HG03025 (cell line): Measurements from ENCODE around the gene PKD2.
"Not testable (repeated sequence)": the region's sequence is repeated elsewhere in the genome, so short reads cannot be mapped to it uniquely, and the experiment has no call there.

ENCODE experiments used
- ATAC-seq: cut with Tn5 transposase; IDR thresholded peaks from one replicate; pipeline ENCODE4 v1.9.1; 2021; ENCODE audit warnings: mild to moderate bottlenecking, moderate library complexity; ENCODE audit not compliant: unreplicated experiment, low FRiP score

Gene PKD2

GRCh38 chr4:87985097-87985886, 22.1 kb upstream of the PKD2 start:
- peak; percentile 59 for ATAC-seq

DNA sequence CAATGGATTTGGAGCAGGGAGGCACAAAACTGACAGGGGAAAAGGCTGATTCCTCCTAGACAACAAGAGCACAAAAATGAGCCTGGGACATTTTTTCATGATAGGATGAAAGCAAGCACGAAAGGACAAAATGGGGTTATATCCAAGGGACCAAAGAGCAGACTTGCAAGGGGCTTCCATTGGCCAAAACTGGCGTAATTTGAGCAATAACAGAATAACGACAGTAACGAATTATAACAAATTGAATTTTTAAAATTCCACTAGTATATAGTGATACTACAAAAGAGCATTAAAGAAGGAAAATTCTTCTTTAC, 21.6 kb upstream of the PKD2 start:
- no peak for ATAC-seq

GRCh38 chr4:87986508-87986907, 20.9 kb upstream of the PKD2 start:
- ATAC-seq = no peak

DNA sequence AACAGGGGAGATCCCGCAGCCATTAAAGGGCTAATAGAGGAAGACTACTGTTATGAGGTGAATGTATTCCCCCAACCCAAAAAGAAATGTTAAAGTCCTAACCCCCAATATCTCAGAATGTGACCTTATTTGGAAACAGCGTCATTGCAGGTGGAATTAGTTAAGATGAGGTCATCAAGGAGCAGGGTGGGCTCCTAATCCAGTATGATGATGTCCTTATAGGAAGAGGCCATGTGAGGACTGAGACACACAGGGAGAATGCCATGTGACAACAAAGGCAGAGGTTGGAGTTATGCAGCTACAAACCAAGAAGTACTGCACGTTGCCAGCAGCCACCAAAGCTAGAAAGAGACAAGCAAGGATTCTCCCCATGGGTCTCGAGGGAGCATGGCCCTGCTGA, 17.7 kb upstream of the PKD2 start:
- no peak for ATAC-seq

GRCh38 chr4:87995435-87995834, 12.0 kb upstream of the PKD2 start:
- no peak for ATAC-seq

GRCh38 chr4:87999191-87999691, 8.2 kb upstream of the PKD2 start:
- ATAC-seq = not testable (repeated sequence)

DNA sequence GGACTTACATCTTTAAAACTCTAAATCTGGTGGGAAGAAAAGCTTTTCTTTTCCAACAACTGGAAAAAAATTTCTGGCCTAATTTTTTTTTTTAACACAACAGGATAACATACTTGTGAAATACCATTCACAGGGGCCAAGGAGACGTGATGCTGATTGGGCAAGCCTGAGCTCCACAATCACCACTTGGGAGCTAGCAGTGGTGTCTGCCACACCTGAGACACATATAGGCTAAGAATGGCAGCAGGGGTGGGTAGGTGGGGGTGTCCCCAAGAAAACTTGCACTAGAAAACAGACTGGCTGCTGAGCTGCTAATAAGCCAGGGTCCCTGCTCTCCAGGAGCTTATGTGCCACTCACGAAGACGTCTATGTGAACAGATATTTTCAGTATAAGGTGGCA, 5.6 kb upstream of the PKD2 start:
- no peak for ATAC-seq

GRCh38 chr4:88002786-88003185, 4.6 kb upstream of the PKD2 start:
- no peak for ATAC-seq

- ATAC-seq = no peak
Observed at GRCh38 chr4:88003261-88003660, 4.2 kb upstream of the PKD2 start.

DNA sequence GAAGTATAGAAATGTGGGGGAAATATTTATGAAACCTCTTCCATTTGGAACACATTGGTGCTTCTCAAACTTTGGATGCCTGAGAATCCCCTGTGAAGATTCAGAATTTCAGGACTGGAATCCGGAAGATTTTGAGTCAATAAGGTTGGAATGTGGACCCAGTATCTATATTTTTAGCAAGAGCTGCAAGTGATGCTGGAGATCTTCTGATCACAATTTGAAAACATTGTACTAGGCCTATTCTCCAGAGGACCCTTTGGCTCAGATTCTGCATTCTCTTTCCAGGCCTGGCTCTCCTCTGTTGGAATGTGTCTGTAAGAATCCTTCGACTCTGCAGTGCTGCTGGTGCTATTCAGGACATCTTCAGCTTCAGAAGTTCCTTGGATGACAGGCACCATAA, 2.4 kb upstream of the PKD2 start:
- ATAC-seq = no peak

GRCh38 chr4:88005946-88006345, 1.5 kb upstream of the PKD2 start:
- no peak for ATAC-seq

DNA sequence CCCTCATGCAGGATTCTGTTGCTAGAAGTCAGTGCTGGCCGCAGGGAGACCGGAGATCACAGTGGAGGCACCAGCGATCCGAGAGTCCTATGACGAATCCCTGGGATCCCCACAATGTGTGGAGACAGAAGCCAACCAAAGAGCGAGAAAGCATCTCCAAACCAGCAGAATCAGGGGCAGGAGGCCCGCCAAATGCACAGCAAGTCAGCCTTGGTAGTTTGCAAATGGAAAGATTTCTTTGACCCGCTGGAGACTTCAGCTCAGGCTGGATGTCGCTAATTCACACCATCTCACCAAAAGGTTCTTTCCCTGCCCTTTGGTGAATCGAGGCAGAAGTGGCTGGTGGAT, 505 bp upstream of the PKD2 start:
- no peak for ATAC-seq

DNA sequence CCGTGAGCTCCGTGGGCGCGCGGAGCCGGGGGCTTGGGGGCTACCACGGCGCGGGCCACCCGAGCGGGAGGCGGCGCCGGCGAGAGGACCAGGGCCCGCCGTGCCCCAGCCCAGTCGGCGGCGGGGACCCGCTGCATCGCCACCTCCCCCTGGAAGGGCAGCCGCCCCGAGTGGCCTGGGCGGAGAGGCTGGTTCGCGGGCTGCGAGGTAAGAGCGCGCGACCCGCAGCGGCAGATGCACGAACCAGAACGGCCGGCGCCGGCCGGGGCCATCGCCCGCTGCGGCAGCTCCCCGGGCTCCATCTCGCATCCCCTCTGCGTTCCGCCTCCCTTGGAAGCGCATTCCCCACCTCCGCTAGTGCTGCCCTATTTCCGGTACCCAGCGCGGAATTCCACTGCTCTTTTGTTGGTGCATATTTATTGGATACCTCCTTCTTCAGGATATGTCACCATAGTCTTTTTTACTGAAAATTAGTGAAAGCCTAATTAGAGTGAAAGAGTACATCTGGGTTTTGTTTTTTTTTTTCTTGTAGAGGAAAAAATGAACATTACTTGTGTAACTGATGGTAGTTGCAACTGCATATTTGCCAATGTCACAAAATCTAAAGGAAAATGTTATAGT, 797 bp downstream of the PKD2 start:
- ATAC-seq = peak; percentile 27

- ATAC-seq = no peak
Observed at GRCh38 chr4:88008743-88009171, 1.3 kb downstream of the PKD2 start.

DNA sequence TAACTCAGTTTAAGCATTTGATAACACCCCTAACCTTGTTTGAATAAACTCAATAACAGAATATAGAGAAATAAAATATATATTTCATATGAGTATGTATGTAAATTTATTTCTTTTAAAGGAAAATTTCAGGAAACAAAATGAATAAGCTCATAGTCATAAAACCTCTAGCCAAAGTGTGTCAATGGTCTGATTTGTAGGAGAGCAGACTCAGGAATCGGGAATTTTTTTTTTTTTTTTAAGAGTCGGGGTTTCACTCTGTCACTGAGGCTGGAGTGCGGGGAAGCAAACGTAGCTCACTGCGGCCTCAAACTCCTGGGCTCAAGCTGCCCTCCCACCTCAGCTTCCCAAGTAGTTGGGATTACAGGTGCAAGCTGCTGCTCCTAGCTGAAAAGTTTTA, 2.4 kb downstream of the PKD2 start:
- ATAC-seq = no peak

- no peak for ATAC-seq
Observed at GRCh38 chr4:88010966-88011365, 3.5 kb downstream of the PKD2 start.

GRCh38 chr4:88012647-88013046, 5.2 kb downstream of the PKD2 start:
- peak; percentile 53 for ATAC-seq

- ATAC-seq = no peak
Observed at GRCh38 chr4:88014386-88014905, 7.0 kb downstream of the PKD2 start.

- ATAC-seq = no peak
Observed at GRCh38 chr4:88015659-88016295, 8.3 kb downstream of the PKD2 start.

- ATAC-seq = no peak
Observed at GRCh38 chr4:88017516-88018297, 10.3 kb downstream of the PKD2 start.

DNA sequence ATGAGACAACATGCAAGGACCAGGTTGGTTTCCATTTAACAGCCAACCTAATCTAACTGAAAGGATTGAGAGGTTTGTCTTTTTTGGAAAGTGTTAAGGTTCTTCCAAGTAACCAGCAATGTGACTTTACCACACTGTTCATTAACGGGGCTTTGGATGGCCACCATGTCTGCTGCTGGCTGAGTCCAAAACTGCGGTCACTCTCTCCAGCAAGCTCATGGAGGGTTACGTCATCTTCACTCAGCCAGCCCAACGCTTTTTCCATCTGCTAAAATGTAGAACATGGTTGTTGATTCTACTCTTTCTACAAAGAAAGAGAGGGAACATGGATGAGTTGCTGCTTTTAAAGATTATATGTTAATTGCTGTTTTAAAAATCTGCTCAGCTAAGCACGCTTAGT, 11.0 kb downstream of the PKD2 start:
- no peak for ATAC-seq
